Muscle of leg (tissue), 11 donors: ENCODE data around the gene COL25A1. TPM values are rescaled to one million over a fixed set of nuclear protein-coding genes. Genes with fewer than 3 reads are reported as not detected.

Experiments used
- DNase-seq: peaks from one replicate; pipeline ENCODE4 v3.0.0; 2013
- H3K27ac ChIP-seq: one replicate; pipeline ENCODE4 v1.5.1; 2013; ENCODE audit warnings: mild to moderate bottlenecking, low read length, control low read depth
- H3K27me3 ChIP-seq: one replicate; pipeline ENCODE4 v1.6.1; 2013; ENCODE audit warnings: low read length; ENCODE audit not compliant: control insufficient read depth, insufficient read depth
- H3K36me3 ChIP-seq: one replicate; pipeline ENCODE4 v1.6.1; 2013; ENCODE audit warnings: low read length; ENCODE audit not compliant: control insufficient read depth, insufficient read depth
- H3K4me1 ChIP-seq: one replicate; pipeline ENCODE4 v1.6.1; 2013; ENCODE audit warnings: low read length; ENCODE audit not compliant: control insufficient read depth, insufficient read depth
- H3K4me3 ChIP-seq: one replicate; pipeline ENCODE4 v1.5.1; 2013; ENCODE audit warnings: low read length, control low read depth
- H3K9me3 ChIP-seq: replicated peaks from 2 replicates; pipeline ENCODE4 v1.6.1; 2013; ENCODE audit warnings: low read depth, low read length; ENCODE audit not compliant: control insufficient read depth
- WGBS: methylation state at CpG from one replicate; pipeline ENCODE4 v1.1.5; 2013; ENCODE audit warnings: missing lambda C conversion rate; ENCODE audit not compliant: insufficient coverage; 5-methylcytosine and 5-hydroxymethylcytosine counted together
- polyA plus RNA-seq, 8 donors: library from polyadenylated mRNA; unstranded; fragments of 120-200 nt; gene quantifications; one replicate each; pipeline versions ENCODE4 v1.2.1 to v1.2.3, GENCODE V29; 2013; ENCODE audit warnings: inconsistent platforms in 1 of 8, low replicate concordance in 1 of 8; ENCODE audit not compliant: insufficient read length in 8 of 8, insufficient read depth in 1 of 8
- total RNA-seq: library from RNA; stranded (reverse); fragments of 120-200 nt; gene quantifications from one replicate; pipeline ENCODE4 v1.2.4, GENCODE V29; 2013

COL25A1 gene
- total and polyA plus RNA-seq, 9 donors: 4.5 to 9.7 (median 5.6) TPM

DNA sequence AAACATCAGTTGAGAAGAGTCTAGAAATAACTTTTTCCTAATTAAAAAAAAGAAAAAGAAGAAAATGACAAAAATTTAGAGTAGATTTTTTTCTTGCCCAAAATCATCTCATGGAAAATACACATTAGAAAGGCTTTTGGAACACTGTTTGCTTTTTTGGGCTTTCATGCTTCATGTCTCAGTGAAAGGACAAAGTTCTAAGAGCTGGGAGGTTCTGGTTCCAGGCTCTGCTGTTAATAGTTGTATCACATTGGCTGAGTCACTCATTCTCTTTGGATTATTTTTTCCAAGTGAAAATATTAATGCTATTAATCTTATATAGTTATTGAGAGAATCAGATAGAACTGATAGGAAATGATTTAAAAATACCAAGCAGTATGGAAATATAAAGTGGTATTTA is 506.7 kb downstream of the COL25A1 start:
- H3K27me3 ChIP-seq: no peaks in the 10 kb centered on the region
- no peak overlapping the region for H3K27ac ChIP-seq
- no peaks in the 10 kb centered on the region for H3K9me3 ChIP-seq
- no peak overlapping the region for H3K4me3 ChIP-seq
- no peaks in the 10 kb centered on the region for H3K36me3 ChIP-seq
- H3K4me1 ChIP-seq: no peaks in the 10 kb centered on the region
- DNase-seq: peak; percentile 11

DNA sequence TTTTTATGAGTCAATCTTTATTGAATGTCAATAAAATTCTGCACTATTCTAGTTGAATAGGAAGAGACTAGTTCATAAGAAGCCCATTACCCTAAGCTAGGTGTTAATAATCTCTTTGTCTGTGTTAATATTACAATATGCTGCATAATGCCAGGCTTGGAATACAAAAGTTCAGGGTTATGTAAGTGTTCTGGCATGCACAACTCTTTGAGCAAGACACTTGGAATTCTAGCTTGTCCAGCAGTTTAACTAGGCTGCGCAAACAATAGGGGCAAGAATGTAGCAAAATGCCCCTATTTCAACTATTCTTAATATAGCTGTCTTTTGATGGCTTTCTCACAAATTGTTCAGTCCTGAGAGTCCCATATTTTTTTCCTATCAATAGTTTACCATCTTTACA is 508.3 kb downstream of the COL25A1 start:
- no CpG with 5 or more reads among the region's 1 CpG for WGBS

DNA sequence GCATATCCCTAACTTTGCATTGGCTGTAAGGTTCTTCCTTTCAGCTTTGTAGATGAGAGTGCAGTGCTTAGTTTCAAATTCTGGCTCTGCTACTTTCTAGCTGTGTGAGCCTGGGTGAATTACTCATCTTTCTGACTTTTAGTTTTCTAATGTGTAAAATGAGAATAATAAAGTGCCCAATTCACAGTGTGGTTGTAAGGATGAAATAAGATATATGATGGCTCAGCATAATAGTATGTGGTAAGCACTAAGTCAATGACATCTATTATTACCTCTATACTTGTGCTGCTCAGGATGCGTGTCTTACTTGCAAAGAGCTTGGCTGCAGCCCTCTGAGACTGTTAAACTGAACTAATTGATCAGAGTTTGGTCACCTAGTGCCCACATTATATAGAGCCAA is 509.0 kb downstream of the COL25A1 start:
- Histone ChIP-seq H3K4me3 (no peak overlapping the region), H3K4me1 (no peaks in the 10 kb centered on the region), H3K9me3 (no peaks in the 10 kb centered on the region), H3K27ac (no peak overlapping the region), H3K36me3 (no peaks in the 10 kb centered on the region), H3K27me3 (no peaks in the 10 kb centered on the region)
- no CpG with 5 or more reads among the region's 1 CpG for WGBS
- DNase-seq: no peak

More for the DNA sequence above, 508.3 kb downstream of the COL25A1 start:
- Histone ChIP-seq H3K4me3 (no peak overlapping the region), H3K4me1 (no peaks in the 10 kb centered on the region), H3K36me3 (no peaks in the 10 kb centered on the region), H3K27ac (no peak overlapping the region), H3K27me3 (no peaks in the 10 kb centered on the region), H3K9me3 (no peaks in the 10 kb centered on the region)
- no peak for DNase-seq

DNA sequence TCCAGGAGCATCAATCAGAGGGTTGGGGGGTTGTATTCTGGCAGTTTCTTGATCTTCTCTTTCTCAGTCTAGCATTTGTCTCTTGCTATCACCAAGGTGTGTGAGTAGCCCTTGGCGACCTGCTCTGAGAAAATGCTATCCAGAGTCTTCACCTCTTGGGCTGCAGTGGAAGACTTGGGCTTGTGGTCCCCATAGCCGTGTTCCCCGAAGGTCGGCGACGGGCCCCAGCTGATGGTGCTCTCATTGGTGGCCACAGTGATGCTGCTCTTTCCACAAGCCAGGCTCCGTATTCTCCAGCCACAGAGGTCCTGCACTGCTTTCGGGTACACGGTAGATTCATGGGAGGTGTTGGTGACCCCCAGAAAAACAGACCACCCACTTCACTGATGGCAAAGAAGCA is 513.7 kb downstream of the COL25A1 start:
- no peaks in the 10 kb centered on the region for H3K27me3 ChIP-seq
- no peak overlapping the region for H3K27ac ChIP-seq
- no peak overlapping the region for H3K4me3 ChIP-seq
- no peaks in the 10 kb centered on the region for H3K9me3 ChIP-seq
- H3K4me1 ChIP-seq: no peaks in the 10 kb centered on the region
- no peaks in the 10 kb centered on the region for H3K36me3 ChIP-seq
- DNase-seq: no peak
- WGBS: 92% methylated on average over 8 of the region's 9 CpGs

DNA sequence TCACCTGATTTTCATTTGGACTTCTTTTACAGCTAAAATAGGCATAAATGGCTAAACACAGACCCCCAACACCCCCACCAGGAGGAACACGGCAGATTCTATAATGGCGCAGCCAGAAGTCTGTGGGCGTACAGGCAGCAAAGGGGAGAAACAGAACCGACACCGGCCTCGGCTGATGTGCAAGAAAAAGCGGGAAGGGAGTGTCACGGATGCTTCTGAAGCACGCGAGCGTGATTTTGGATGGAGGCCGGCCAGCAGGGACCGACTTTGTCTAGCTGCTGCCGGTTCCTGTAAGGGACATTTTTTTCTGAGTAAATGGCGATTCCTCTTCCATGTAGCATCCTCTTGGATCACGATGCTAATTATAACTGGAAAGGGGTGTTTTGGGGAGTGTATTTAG is 514.7 kb downstream of the COL25A1 start:
- 96% methylated on average over 10 of the region's 16 CpGs for WGBS
- H3K9me3 ChIP-seq: no peaks in the 10 kb centered on the region
- H3K36me3 ChIP-seq: no peaks in the 10 kb centered on the region
- H3K27me3 ChIP-seq: no peaks in the 10 kb centered on the region
- no peak for DNase-seq
- no peaks in the 10 kb centered on the region for H3K4me1 ChIP-seq
- no peak overlapping the region for H3K4me3 ChIP-seq
- no peak overlapping the region for H3K27ac ChIP-seq

DNA sequence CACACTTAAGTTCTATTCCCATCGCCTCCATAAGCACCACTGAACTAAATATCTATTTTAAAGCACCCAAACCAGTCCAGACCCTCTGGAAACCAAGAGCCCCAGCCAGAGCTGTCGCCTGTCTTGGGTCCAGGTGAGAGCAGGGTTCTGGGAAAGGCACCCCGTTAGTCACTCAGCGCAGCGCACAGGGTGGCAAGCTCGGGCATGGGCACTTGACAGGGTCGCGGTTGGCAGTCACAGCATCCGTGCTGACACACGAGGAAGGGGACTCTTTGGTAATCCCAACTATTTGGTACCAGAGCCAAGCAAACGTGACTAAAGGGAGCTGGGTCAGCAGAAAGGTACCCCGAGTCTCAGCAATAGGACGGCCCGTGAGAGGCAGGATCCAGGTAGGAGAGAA is 515.4 kb downstream of the COL25A1 start:
- no peaks in the 10 kb centered on the region for H3K4me1 ChIP-seq
- no peaks in the 10 kb centered on the region for H3K36me3 ChIP-seq
- H3K4me3 ChIP-seq: no peak overlapping the region
- 86% methylated on average over 13 of the region's 14 CpGs for WGBS
- H3K27me3 ChIP-seq: no peaks in the 10 kb centered on the region
- H3K27ac ChIP-seq: no peak overlapping the region
- DNase-seq: no peak
- H3K9me3 ChIP-seq: no peaks in the 10 kb centered on the region

DNA sequence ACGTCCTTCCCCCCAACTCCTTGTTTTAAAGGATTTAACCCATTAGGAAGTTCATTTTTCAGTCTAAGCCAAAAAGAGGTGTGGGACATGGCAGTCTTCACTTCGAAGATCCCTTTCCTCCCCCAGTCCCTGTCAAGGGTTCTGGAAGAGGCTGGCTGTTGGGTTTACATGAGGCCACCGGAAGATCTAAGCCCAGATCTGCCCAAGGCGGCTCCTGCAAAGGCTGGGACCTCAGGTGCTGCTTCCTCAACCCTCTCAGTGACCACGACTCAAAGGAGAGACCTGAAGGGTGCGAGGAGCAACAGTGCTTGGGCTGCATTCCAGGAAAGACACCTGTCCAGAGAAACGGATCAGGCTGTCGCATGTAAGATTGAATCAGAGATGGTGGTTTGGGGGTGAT is 516.1 kb downstream of the COL25A1 start:
- 84% methylated on average over 6 of the region's 8 CpGs for WGBS
- Histone ChIP-seq H3K36me3 (no peaks in the 10 kb centered on the region), H3K4me1 (no peaks in the 10 kb centered on the region), H3K4me3 (no peak overlapping the region), H3K9me3 (no peaks in the 10 kb centered on the region), H3K27me3 (no peaks in the 10 kb centered on the region), H3K27ac (no peak overlapping the region)
- no peak for DNase-seq

DNA sequence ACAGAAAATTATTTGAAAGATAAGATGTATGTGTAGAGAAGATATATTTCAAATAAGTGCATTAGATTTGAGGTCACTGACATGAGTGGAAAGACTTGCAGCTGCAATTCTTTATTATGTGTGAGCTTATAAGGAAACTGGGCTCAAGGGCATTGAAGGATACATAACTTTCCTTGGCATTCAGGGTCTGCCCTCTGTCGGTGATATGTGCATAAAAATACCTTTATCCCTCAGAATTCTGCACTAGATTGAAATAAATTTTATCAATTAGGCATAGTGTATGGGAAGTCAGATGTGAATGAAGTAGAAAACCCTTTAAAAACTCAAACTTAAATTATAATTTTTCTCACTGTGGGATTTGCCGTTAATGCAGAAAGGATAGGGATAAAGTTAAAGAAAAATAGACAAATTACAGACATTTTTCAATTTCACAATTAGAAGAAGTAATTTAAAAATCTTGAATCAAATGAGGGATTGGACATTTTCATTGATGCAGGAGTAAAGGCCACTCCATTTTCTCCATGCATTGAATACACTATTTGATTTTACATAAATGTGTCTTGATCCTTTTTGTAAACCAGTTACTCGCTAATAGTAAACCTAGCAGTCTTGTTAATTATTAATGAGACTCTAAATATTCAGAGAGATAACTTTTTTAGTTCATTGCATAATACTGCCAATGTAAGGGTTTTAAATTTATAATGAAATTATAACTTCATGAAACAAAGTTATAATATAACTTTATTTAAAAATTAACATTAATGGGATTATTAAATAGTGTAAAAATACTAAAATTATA is 518.6 kb downstream of the COL25A1 start:
- no peaks in the 10 kb centered on the region for H3K27me3 ChIP-seq
- H3K4me1 ChIP-seq: no peaks in the 10 kb centered on the region
- no peak overlapping the region for H3K4me3 ChIP-seq
- DNase-seq: no peak
- no peaks in the 10 kb centered on the region for H3K36me3 ChIP-seq
- WGBS: no CpG with 5 or more reads among the region's 3 CpGs
- H3K9me3 ChIP-seq: no peaks in the 10 kb centered on the region
- H3K27ac ChIP-seq: no peak overlapping the region

DNA sequence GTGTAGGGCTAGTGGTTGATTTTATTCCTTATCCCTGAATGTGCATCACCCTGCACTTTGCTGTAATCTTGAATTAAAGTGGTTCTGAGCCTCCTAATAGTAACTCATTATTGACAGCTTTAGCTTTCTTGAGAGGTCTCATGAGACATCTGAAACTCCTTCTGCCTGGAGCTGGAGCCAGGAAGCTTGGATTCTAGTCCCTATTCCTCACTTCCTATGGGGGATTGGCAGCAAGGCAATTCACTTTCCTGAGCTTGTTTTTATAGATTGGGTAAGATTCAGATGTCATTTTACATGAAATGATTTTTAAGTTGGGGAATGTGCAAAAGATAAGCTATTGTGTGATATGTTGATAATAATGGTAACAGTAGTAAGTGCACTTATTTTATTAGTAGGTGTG is 522.5 kb downstream of the COL25A1 start:
- no peak overlapping the region for H3K27ac ChIP-seq
- DNase-seq: no peak
- no peaks in the 10 kb centered on the region for H3K4me1 ChIP-seq
- H3K27me3 ChIP-seq: no peaks in the 10 kb centered on the region
- no peaks in the 10 kb centered on the region for H3K36me3 ChIP-seq
- no peaks in the 10 kb centered on the region for H3K9me3 ChIP-seq
- H3K4me3 ChIP-seq: no peak overlapping the region

DNA sequence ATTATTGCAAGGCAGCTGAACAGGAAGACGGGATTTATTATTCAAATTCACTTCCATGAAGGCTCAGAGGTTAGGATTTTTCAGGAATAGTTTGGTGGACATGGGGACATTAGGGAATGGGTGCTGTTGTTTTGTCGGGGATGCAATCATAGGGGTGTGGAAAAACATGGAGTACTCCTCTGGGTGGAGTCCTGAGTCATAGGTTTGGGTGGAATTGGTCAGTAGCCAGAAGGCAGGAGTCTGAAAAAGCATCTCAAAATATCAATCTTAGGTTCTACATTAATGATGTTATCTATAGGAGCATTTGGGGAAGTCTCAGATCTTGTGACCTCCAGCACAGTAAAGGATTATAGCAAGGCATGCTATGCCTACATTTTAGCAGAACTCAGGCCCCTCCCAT is 525.1 kb downstream of the COL25A1 start:
- WGBS: 100% methylated on average over 1 of the region's 2 CpGs
- H3K36me3 ChIP-seq: no peaks in the 10 kb centered on the region
- H3K4me3 ChIP-seq: no peak overlapping the region
- H3K27me3 ChIP-seq: no peaks in the 10 kb centered on the region
- no peak overlapping the region for H3K27ac ChIP-seq
- no peak for DNase-seq
- H3K4me1 ChIP-seq: no peaks in the 10 kb centered on the region
- H3K9me3 ChIP-seq: no peaks in the 10 kb centered on the region

DNA sequence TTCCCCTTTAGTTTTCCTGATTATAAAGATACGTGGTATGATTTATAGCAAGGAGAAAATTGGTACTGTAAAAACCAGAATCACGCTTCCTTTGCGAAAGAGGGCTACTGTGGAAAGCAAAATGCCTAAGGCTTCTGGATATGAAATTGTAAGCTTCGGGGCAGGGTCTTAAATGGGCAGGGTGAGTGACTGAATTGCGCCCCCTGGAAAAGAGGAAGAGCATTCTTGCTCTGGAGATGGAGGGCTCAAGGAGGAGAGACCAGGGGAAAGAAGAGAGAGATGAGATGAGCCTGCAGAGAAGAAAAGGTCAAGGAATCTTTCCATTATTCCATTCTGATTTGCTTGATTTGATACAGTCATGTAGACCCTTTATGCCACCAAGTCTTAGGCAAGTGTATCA is 526.5 kb downstream of the COL25A1 start:
- Histone ChIP-seq H3K36me3 (no peaks in the 10 kb centered on the region), H3K4me3 (no peak overlapping the region), H3K4me1 (no peaks in the 10 kb centered on the region), H3K27me3 (no peaks in the 10 kb centered on the region), H3K27ac (no peak overlapping the region), H3K9me3 (no peaks in the 10 kb centered on the region)
- 90% methylated on average over 4 of the region's 5 CpGs for WGBS
- DNase-seq: no peak
